ENCODE results near the gene PROCR.
A peak's percentile ranks its signal among the peaks of the same experiment; 100 is the strongest.
"Not testable (repeated sequence)": the region's sequence is repeated elsewhere in the genome, so short reads cannot be mapped to it uniquely, and the experiment has no call there.

Gene PROCR

GRCh38 chr20:35196313-35196712 lies 24.4 kb downstream of the PROCR start:
- DNase-seq: no peak

- no peak for DNase-seq
Measured at GRCh38 chr20:35199740-35200139, 27.9 kb downstream of the PROCR start.

- no peak for DNase-seq
Measured at GRCh38 chr20:35200267-35200666, 28.4 kb downstream of the PROCR start.

- not testable (repeated sequence) for DNase-seq
Measured at GRCh38 chr20:35201467-35201866, 29.6 kb downstream of the PROCR start.

GRCh38 chr20:35206802-35207201 lies 34.9 kb downstream of the PROCR start:
- no peak for DNase-seq

- peak; percentile 80 to 85 for DNase-seq
Measured at GRCh38 chr20:35207950-35208611, 36.2 kb downstream of the PROCR start.

GRCh38 chr20:35215066-35215956 lies 43.4 kb downstream of the PROCR start:
- no peak for DNase-seq

- no peak for DNase-seq
Measured at GRCh38 chr20:35216541-35216940, 44.7 kb downstream of the PROCR start.

GRCh38 chr20:35223941-35224340 lies 52.1 kb downstream of the PROCR start:
- DNase-seq: no peak

GRCh38 chr20:35224536-35224935 lies 52.7 kb downstream of the PROCR start:
- no peak for DNase-seq

GRCh38 chr20:35225319-35226125 lies 53.6 kb downstream of the PROCR start:
- no peak for DNase-seq

GRCh38 chr20:35226126-35226883 lies 54.4 kb downstream of the PROCR start, which contains the start of gene MMP24:
Gene MMP24 (plus strand): TSS chr20:35226690. CDS start chr20:35226739, 49 bp downstream.
- DNase-seq: no peak
